Stimulated activated naive CD4-positive, alpha-beta T cell (primary cell): ENCODE data around the gene MED9.

ENCODE experiments used
- DNase-seq, 6 experiments: peaks; one replicate each; lab custom pipeline; 2025; lab: John Stamatoyannopoulos, UW

Gene MED9

GRCh38 chr17:17537311-17538099 lies 60.7 kb downstream of the MED9 start:
- DNase-seq: no peak

DNA sequence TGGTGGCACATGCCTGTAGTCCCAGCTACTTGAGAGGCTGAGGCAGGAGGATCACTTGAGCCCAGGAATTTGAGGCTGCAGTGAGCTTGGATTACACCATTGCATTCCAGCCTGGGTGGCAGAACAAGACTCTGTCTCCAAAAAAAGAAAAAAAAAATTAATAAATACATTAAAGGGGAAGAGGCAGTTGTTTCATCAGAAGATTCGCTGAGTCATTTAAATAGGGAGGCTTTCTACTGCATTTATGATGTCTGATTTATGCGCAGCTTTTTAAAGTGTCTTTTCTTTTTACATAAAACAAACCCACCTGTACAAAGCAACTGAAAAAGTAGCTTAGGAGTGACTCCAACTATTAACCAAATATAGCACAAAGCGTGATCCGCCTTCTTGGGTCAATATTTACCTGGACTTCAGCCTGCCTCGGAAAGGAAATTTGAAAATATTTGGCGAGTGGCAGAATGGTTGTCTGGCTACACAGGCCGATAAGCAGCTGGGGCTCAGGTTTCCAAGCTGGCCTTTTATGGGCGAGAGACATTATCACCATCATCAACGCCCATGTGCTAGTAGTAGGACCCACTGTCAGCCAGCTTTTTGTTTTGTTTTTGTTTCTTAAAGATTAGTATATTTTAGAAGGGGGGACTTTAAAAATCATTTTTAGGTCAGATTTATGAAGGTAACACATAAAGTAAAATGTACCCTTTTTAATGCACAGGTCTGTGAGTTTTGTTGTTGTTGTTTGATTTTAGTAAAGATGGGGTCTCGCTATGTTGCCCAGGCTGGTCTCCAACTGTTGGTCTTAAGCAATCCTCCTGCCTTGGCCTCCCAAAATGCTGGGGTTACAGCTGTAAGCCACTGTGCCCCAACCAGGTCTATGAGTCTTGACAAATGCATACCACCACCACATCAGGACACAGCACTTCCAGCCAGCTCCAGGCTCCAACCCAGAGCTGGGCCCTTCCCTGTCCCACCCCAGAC lies 61.9 kb downstream of the MED9 start:
- DNase-seq: no peak

GRCh38 chr17:17539591-17539990 lies 62.8 kb downstream of the MED9 start:
- no peak for DNase-seq

- DNase-seq: no peak
These were observed 63.6 kb downstream of the MED9 start for GRCh38 chr17:17540278-17540906.

DNA sequence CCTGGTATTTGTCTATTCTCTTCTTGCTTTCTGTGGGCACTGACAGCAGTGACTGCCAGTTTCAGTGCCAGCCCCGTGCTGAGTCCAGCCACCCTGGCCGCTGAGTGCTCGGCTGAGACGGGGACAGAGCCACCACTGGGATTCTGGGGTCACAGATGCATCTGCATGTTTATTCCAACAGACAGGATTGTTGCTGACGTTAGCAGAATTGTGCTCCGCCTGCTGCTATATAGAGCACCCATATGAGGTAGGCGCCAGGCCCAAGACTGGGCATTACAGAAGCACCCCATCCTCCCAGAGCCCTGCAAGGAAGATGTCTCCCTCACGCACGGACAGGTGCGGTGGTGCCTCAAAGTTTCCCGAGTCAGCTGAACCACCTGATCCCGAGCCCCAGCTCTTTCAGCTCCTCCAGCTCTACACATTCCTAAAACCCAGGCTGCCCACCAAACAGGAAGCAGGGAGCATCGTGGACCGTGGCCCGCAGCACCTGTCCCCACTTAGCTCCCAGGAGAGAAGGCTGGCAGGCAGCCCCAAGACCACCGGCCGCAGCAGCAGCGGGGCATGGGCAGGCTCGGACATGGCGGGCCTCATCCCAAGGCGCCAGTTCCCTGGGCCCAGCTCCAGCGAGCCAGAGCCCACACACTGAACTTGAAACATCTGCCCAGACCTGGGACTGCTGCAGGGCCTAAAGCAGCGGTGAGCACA lies 64.3 kb downstream of the MED9 start:
- DNase-seq: no peak

DNA sequence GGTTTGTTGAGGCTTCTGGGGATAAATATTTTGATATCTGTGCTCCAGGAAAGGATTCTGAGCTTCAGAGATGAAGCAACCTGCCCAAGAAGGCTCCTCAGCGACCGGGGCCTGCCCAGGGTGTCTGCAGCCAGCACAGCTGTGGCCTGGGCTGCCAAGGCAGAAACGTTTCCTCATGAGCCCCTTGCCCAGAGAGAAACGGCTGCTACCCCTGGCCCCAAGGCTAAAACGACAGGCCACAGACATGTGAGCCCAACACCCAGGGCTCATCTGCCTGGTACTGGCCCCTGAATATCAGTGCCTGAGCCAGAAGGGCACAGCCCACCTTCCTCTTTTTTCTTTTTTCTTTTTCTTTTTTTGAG lies 64.8 kb downstream of the MED9 start:
- DNase-seq: no peak
